Effector memory CD4-positive, alpha-beta T cell (primary cell): ENCODE results near the gene RASSF8.

Experiments
- DNase-seq, 3 donors: peaks; one replicate each; pipeline ENCODE4 v3.0.0-alpha.2; 2020
- H3K27ac ChIP-seq: 2 replicates; pipeline ENCODE4 v1.7.0; 2013; ENCODE audit warnings: mild to moderate bottlenecking, low read length, moderate library complexity; ENCODE audit not compliant: insufficient read depth, poor library complexity, severe bottlenecking
- H3K27me3 ChIP-seq: replicated peaks from 2 replicates; pipeline ENCODE4 v1.7.0; 2013; ENCODE audit warnings: mild to moderate bottlenecking, low read length; ENCODE audit not compliant: insufficient read depth, control insufficient read depth, poor library complexity, severe bottlenecking
- H3K36me3 ChIP-seq: 2 replicates; pipeline ENCODE4 v1.7.0; 2013; ENCODE audit warnings: mild to moderate bottlenecking, low read length, moderate library complexity; ENCODE audit not compliant: control insufficient read depth, insufficient read depth
- H3K4me1 ChIP-seq: 2 replicates; pipeline ENCODE4 v1.7.0; 2013; ENCODE audit warnings: low read length, mild to moderate bottlenecking; ENCODE audit not compliant: control insufficient read depth, insufficient read depth, poor library complexity, severe bottlenecking
- H3K4me3 ChIP-seq: 2 replicates; pipeline ENCODE4 v1.7.0; 2013; ENCODE audit warnings: low read length, low read depth, mild to moderate bottlenecking; ENCODE audit not compliant: insufficient read depth, poor library complexity, severe bottlenecking
- H3K9me3 ChIP-seq: 2 replicates; pipeline ENCODE4 v1.7.0; 2013; ENCODE audit warnings: mild to moderate bottlenecking, low read length, moderate library complexity; ENCODE audit not compliant: control insufficient read depth

The RASSF8 gene

DNA sequence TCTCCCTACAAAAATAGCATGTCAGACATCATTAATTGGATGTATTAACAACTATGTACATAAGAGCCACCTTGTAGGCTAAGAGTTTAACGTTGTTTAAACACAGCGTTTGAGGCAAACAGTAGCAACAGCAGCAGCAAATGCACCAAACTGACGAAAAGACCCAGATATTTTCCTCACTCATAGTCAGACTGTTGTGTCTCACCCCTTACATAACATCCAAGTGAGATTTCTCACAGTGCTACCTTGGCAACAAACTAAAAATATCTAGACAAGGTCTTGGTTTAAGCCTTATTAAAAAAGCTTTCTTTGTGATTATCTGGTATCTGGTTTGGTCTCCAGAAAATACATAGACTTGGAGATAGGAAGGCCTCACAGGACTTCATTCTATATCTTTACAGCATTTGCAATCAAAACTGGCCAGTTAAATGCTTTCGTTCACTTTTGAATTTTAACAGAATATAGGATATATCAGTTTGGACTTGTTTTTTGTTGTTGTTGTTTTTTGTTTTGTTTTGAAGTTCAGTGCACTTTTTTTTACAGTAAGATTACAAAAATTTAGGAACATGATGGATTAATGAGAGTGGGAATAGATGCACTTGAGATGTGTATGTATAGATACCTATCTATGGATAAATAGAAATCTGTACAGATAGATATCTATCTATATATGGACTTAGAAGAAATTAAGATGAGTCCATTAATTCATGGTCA lies 162.2 kb downstream of the RASSF8 start:
- DNase-seq: no peak
- H3K27ac ChIP-seq: no peak overlapping the region
- peaks cover 51% of the 10 kb centered on the region for H3K27me3 ChIP-seq
- no peaks in the 10 kb centered on the region for H3K36me3 ChIP-seq
- H3K9me3 ChIP-seq: no peaks in the 10 kb centered on the region
- H3K4me1 ChIP-seq: peaks cover 17% of the 10 kb centered on the region
- no peak overlapping the region for H3K4me3 ChIP-seq

DNA sequence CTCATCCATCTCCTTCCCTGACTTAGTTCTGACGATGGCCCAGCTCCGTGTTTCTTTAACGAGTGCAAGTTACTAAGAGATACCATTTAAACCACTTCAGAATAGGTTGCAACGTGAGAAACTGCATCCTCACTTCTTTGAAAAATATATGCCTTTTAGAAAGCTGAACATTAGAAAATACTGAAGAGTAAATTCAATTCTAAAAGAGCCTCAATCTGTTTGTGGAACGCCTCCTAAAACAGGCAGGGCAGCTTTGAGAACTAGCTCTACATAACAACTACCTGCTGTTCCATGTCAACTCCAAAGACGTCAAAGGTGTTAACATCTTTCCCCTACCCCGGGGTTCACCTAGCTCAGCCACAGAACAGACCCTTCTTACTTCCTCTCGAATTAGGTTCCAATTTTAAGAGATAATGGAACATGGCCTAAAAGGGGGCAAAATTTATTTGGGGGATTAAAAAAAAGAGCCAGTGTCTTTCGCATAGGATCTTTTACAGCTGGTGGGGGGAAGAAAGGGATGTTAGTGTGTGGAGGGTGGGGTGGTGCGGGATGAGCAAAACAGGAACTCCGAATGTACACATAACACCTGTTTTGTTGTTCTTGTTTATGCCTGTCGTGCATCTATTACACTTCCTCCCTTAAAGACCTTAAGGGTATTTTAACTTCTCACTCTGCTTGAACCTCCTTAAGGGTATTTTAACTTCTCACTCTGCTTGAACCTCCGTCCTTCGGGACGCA lies 163.0 kb downstream of the RASSF8 start:
- no peak overlapping the region for H3K27ac ChIP-seq

DNA sequence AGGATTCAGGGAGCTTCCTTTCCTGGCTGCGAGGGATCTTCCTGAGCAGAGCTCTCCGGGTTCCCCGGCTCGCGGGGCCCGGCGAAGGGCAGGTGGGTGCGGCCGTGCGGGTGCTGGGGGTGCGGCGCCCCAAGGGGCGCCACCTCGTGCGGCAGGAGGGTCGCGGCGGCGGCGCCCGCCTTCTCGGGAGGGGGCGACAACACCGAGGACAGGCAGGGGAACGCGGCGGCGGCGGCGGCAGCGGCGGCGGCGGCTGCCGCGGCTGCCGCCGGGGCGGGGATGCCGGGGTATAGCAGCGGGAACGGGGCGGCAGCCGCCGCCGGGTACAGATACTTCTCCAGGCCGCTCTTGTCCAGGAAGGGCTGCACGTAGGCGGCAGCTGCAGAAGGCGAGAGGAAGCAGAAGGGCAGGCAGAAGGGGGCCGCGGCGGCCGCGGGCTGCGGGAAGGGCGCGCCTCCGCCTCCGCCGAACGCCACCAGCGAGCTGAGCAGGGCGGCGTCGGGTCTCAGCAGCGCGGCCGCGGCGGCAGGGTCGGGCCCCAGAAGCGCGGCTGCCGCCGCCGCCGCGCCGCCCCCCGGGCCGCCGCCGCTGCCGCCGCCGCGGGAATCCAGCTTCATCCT lies 163.7 kb downstream of the RASSF8 start:
- Histone ChIP-seq H3K27me3 (peaks cover 64% of the 10 kb centered on the region), H3K36me3 (no peaks in the 10 kb centered on the region), H3K9me3 (no peaks in the 10 kb centered on the region), H3K27ac (no peak overlapping the region), H3K4me3 (peak overlapping the region; percentile 57), H3K4me1 (peaks cover 28% of the 10 kb centered on the region)
- DNase-seq: no peak

More for the DNA sequence above, 163.0 kb downstream of the RASSF8 start:
- Histone ChIP-seq H3K36me3 (no peaks in the 10 kb centered on the region), H3K4me3 (peak overlapping the region; percentile 30), H3K4me1 (peaks cover 24% of the 10 kb centered on the region), H3K9me3 (no peaks in the 10 kb centered on the region), H3K27me3 (peaks cover 57% of the 10 kb centered on the region)
- DNase-seq: no peak

DNA sequence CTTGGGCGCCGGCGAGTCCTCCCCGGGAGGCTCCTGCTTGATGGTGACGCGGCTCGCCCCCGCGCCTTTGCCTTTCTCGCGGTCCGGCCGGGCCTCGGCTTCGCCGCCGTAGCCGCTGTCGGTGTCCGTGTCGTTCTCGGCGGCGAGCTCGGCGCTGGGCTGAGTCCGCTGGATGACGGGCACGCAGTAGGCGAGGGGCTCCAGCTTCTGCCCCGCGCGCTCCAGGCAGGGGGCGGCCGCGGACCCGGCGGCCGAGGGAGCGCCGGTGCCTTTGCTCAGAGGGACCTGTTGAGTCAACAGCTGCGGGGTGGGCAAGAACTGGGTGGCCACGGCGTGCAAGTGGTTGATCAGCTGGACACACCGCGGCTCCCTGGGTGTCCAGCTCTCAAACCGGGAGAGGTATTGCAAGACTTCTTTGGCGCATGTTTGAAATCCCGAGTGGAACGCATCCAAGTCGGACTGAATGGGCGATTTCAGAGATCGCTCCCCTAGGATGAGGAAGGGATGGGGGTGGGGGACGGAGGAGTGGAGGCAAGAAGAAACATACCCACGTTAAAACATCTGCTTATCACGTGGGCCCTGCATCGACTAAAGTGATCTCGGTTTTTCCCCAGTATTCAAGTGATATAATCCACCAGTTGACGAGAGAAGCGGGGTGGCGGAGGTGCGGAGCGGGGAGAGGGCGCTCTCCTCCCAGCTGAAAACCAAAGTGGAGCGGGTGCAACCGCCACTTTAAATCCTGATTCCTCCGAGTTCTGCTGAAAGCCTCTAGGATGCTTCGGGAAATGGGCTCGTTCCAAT lies 164.4 kb downstream of the RASSF8 start:
- no peak for DNase-seq
- peaks cover 67% of the 10 kb centered on the region for H3K27me3 ChIP-seq
- H3K4me3 ChIP-seq: peak overlapping the region; percentile 57
- no peak overlapping the region for H3K27ac ChIP-seq
- peaks cover 28% of the 10 kb centered on the region for H3K4me1 ChIP-seq
- H3K36me3 ChIP-seq: no peaks in the 10 kb centered on the region
- H3K9me3 ChIP-seq: no peaks in the 10 kb centered on the region

DNA sequence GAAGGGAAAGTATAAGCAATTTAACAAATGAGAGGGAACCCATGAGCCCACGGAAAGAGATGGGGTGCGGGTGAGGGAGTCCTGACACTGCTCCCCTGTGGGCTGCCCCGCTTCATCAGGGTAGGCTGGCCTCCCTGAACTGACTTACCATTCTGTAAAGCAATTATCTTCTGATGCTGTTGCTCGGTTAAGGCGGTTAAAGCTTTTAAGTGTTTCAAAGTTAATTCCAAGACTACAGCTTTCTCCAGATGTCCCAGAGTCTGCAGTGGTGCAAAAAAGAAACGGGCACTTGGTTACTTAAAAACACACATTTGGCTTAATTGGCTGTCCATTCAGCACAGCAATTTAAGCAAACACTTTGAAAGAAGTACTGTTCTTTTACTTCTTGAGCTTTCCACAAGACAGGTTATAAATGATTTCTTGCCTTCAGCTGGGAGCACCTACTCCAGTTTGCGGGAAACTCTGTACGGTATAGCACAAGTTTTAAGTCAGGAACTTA lies 165.0 kb downstream of the RASSF8 start:
- Histone ChIP-seq H3K4me3 (peak overlapping the region; percentile 57), H3K27ac (no peak overlapping the region), H3K36me3 (no peaks in the 10 kb centered on the region), H3K4me1 (peaks cover 28% of the 10 kb centered on the region), H3K27me3 (peaks cover 68% of the 10 kb centered on the region), H3K9me3 (no peaks in the 10 kb centered on the region)
- DNase-seq: no peak

DNA sequence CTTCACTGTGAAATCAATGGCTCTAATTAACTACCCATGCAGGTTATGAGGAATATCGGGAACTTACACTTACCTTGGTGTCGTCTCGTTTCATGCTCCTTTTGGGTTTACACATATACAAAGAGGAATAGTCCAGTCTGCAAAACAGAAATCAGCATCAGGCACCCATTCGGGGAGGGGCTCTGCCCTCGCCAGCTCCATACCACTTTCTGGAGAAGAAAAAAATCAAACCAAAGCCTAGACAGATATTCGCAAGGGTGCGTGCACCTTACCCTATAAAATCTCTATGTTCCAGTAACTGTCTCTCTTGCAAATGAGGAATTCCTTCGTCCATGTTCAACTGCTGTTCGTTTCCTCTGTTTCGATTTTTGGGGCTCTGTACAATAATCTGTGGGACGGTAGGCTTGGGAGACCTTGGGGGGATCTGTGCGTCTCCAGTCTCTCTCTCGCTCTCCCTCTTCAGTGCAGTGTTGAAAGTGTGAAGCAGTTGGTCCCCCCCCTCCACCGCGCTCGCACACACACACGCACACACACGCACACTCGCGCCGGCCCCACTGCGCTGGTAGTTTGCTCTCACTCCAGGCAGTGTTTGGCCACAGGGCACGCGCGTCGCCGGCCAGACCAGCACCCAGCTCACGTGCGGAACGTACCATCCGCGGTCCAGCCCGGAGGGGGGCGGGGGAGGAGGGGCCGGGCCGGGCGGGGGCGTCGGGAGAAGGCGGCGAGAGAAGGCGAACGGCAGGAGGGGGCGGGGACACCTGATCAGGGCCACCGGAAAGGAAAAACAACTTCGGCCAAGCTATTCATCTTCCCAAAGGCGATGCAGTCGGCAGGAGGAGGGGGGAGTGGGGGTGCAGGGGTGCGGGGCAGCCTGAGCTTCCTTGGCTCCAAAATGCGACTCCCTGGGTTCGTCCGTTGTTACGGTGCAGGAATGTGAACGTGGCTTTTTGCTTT lies 166.2 kb downstream of the RASSF8 start, which contains the start of gene BHLHE41:
Gene BHLHE41, minus strand, starts transcription at position 592 of the 954 bp plus-strand sequence. Its CDS starts 258 bp downstream, at position 334.
- Histone ChIP-seq H3K4me3 (peak within 1 kb of the TSS; percentile 54), H3K27ac (no peak within 1 kb of the TSS), H3K27me3 (peaks cover 71% of the 10 kb centered on the region), H3K4me1 (peaks cover 28% of the 10 kb centered on the region), H3K9me3 (no peaks in the 10 kb centered on the region), H3K36me3 (no peaks in the 10 kb centered on the region)
- DNase-seq: no peak

DNA sequence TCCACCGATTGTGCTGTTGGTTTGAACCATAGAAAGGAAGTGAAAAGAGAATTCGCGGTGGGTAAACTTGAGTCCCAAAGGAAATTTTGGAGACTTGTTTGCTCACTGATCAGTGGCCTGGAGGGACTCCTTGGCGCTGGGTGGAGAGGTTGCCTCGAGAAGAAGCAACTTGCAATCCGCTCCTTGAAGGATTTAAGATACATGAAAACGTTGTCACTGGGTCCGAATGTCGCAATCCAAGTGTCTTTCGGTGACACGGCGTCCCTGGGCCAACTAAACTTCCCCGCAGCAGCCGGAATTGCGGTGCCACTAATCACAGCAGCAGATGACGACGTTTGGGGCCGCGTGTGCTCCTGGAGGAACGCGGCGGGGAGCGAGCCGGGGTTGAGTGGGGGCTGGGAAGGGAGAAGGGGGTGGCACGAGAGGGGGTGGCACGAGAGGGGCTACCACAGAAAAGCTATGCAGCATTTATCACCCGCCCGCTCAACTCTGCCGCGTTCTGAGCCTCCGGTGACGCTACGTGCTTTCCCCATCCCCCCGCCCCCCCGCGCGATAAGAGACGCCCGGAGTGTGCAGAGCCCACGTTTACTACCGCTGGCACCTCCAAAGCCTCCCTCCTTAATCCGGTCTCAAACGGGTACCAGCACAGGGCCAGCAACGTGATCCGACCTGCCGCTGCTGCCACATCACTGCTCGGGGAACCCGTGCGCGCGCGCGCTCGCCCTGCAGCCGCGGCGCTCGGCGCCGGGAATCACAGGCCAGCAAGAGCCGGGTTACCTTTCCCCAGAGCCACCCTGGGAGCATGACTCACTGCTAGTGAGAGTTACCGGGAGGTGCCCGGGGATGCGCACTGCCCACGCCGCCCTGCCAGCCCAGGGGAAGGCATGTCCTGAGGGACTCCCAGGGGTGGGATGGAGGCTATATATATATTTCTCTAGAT lies 167.2 kb downstream of the RASSF8 start:
- Histone ChIP-seq H3K36me3 (no peaks in the 10 kb centered on the region), H3K4me3 (peak overlapping the region; percentile 54), H3K27me3 (peaks cover 62% of the 10 kb centered on the region), H3K9me3 (no peaks in the 10 kb centered on the region), H3K4me1 (peaks cover 28% of the 10 kb centered on the region), H3K27ac (no peak overlapping the region)
- no peak for DNase-seq
